Measurements from ENCODE around the gene REV3L. TPM values are rescaled to one million over a fixed set of nuclear protein-coding genes. Genes with fewer than 3 reads are reported as not detected.
"Not testable (repeated sequence)": the region's sequence is repeated elsewhere in the genome, so short reads cannot be mapped to it uniquely, and the experiment has no call there.

The REV3L gene
- total RNA-seq, 1 experiment from 2014 or later: 25.3 TPM

DNA sequence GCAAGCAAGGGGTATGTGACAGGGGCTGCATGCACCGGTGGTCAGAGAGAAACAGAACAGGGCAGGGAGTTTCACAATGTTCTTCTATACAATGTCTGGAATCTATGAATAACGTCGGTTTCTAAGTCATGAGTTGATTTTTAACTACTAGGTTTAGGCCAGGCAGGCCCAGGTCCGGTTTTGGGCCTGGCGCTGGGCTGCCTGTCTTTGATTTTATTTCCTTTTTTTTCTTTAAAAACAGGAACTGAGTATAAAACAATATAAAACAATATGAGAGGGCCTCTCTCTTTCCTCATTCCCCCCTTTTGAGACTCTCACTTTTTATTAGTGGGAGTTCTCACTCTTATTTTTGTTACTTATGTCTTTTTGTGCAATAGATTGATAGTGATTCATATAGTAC lies 198.7 kb downstream of the REV3L start:
- H3K36me3 ChIP-seq (ENCODE audit: low read depth, low read length); H3K4me1 ChIP-seq (ENCODE audit: insufficient read depth, low read length); DNase-seq; H2AFZ ChIP-seq (ENCODE audit: low read length); H3K27ac ChIP-seq (ENCODE audit: low read length); H3K27me3 ChIP-seq (ENCODE audit: low read length); H3K9ac ChIP-seq (ENCODE audit: low read length); intact Hi-C loops (cut with micrococcal nuclease); POLR2A ChIA-PET (ENCODE audit: unreplicated experiment); H3K9me2 ChIP-seq (replicated peaks; ENCODE audit: low read length); CTCF ChIA-PET; H4K20me1 ChIP-seq (ENCODE audit: low read length); H3K79me2 ChIP-seq (ENCODE audit: low read length); H3K4me2 ChIP-seq (ENCODE audit: low read length); H3K9me3 ChIP-seq (ENCODE audit: low read length); H3K4me3 ChIP-seq (ENCODE audit: low read length); BruUV-seq (replicated peaks); ATAC-seq; H3F3A ChIP-seq (ENCODE audit: low read length, unreplicated experiment): not testable (repeated sequence)

DNA sequence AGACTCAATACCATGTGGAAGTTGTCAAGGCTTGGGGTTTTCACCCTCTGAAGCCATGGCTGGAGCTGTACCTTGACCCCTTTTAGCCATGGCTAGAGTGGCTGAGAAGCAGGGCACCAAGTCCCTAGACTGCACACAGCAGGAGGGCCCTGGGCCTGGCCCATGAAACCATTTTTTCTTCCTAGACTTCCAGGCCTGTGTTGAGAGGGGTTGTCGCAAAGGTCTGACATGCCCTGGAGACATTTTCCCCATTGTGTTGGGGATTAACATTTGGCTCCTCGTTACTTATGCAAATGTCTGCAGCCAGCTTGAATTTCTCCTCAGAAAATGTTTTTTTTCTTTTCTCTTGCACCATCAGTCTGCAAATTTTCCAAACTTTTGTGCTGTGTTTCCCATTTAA lies 199.3 kb downstream of the REV3L start:
- no peaks in the 10 kb centered on the region for H3K9me2 ChIP-seq (replicated peaks; ENCODE audit: low read length)
- H3K79me2 ChIP-seq (ENCODE audit: low read length): no peaks in the 10 kb centered on the region
- H3K27ac ChIP-seq (ENCODE audit: low read length): no peak overlapping the region
- H3K36me3 ChIP-seq (ENCODE audit: low read depth, low read length): peaks cover 2% of the 10 kb centered on the region; the same call in 1 of the 2 replicates
- H3K4me3 ChIP-seq (ENCODE audit: low read length): no peak overlapping the region
- no TSS peak for BruUV-seq (replicated peaks)
- H2AFZ ChIP-seq (ENCODE audit: low read length): no peak overlapping the region
- H3K4me1 ChIP-seq (ENCODE audit: insufficient read depth, low read length): no peaks in the 10 kb centered on the region
- intact Hi-C loops (cut with micrococcal nuclease): no loop called here
- H3K9ac ChIP-seq (ENCODE audit: low read length): no peak overlapping the region
- ATAC-seq (no peak), DNase-seq (no peak)
- H3K9me3 ChIP-seq (ENCODE audit: low read length): no peaks in the 10 kb centered on the region
- TF ChIP-seq, protein P1, sequence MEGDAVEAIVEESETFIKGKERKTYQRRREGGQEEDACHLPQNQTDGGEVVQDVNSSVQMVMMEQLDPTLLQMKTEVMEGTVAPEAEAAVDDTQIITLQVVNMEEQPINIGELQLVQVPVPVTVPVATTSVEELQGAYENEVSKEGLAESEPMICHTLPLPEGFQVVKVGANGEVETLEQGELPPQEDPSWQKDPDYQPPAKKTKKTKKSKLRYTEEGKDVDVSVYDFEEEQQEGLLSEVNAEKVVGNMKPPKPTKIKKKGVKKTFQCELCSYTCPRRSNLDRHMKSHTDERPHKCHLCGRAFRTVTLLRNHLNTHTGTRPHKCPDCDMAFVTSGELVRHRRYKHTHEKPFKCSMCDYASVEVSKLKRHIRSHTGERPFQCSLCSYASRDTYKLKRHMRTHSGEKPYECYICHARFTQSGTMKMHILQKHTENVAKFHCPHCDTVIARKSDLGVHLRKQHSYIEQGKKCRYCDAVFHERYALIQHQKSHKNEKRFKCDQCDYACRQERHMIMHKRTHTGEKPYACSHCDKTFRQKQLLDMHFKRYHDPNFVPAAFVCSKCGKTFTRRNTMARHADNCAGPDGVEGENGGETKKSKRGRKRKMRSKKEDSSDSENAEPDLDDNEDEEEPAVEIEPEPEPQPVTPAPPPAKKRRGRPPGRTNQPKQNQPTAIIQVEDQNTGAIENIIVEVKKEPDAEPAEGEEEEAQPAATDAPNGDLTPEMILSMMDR (conservative IDR thresholded peaks at IDR 0.05; ENCODE audit: low read depth, low read length): no peak
- TF ChIP-seq EZH2 (IDR thresholded peaks at IDR 0.05; ENCODE audit: low read length, unreplicated experiment) (no peak), EZH2phosphoT487 (IDR thresholded peaks at IDR 0.05; ENCODE audit: borderline replicate concordance, low read length) (no peak)
- CTCF ChIA-PET: no interaction called here
- H3K27me3 ChIP-seq (ENCODE audit: low read length): no peaks in the 10 kb centered on the region
- H4K20me1 ChIP-seq (ENCODE audit: low read length): no peaks in the 10 kb centered on the region
- POLR2A ChIA-PET (ENCODE audit: unreplicated experiment): no interaction called here
- H3F3A ChIP-seq (ENCODE audit: low read length, unreplicated experiment): no peaks in the 10 kb centered on the region
- H3K4me2 ChIP-seq (ENCODE audit: low read length): no peak overlapping the region

DNA sequence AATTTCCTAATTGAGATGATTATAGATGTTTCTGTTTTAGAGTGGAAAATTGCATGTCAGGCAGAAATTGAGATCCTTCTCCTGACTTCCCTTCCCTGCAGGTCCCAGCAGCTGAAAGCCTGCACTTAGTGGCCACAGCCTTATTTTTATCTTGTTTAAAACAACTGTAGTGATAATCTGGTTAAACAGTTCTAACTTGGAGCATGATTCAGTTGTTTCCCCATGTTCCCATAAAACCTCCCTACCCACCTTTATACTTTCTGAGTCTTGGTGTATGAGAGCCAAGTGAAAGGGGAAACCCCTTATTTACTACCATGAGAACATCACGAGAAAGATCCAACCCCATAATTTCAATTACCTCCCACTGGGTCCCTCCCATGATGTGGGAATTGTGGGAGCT lies 200.5 kb downstream of the REV3L start:
- no peaks in the 10 kb centered on the region for H3K27me3 ChIP-seq (ENCODE audit: low read length)
- no peak for ATAC-seq
- H3K4me2 ChIP-seq (ENCODE audit: low read length): no peak overlapping the region
- H3K27ac ChIP-seq (ENCODE audit: low read length): no peak overlapping the region
- no peaks in the 10 kb centered on the region for H3K9me2 ChIP-seq (replicated peaks; ENCODE audit: low read length)
- no peaks in the 10 kb centered on the region for H3K4me1 ChIP-seq (ENCODE audit: insufficient read depth, low read length)
- H4K20me1 ChIP-seq (ENCODE audit: low read length): no peaks in the 10 kb centered on the region
- DNase-seq: no peak
- no peaks in the 10 kb centered on the region for H3K9me3 ChIP-seq (ENCODE audit: low read length)
- CTCF ChIA-PET: no interaction called here
- no peak overlapping the region for H2AFZ ChIP-seq (ENCODE audit: low read length)
- POLR2A ChIA-PET (ENCODE audit: unreplicated experiment): no interaction called here
- BruUV-seq (replicated peaks): no TSS peak
- H3K79me2 ChIP-seq (ENCODE audit: low read length): no peaks in the 10 kb centered on the region
- H3K36me3 ChIP-seq (ENCODE audit: low read depth, low read length): peaks cover 10% of the 10 kb centered on the region
- no peaks in the 10 kb centered on the region for H3F3A ChIP-seq (ENCODE audit: low read length, unreplicated experiment)
- intact Hi-C loops (cut with micrococcal nuclease): no loop called here
- TF ChIP-seq EZH2phosphoT487 (IDR thresholded peaks at IDR 0.05; ENCODE audit: borderline replicate concordance, low read length) (no peak), EZH2 (IDR thresholded peaks at IDR 0.05; ENCODE audit: low read length, unreplicated experiment) (no peak)
- TF ChIP-seq, protein P1 (conservative IDR thresholded peaks at IDR 0.05; ENCODE audit: low read depth, low read length): no peak
- H3K4me3 ChIP-seq (ENCODE audit: low read length): no peak overlapping the region
- no peak overlapping the region for H3K9ac ChIP-seq (ENCODE audit: low read length)

Data from PC-3 (cell line).